GM10266 (cell line): Measurements from ENCODE around the gene EIF4ENIF1.
A peak's percentile ranks its signal among the peaks of the same experiment; 100 is the strongest.

ENCODE experiments used
- DNase-seq: peaks from one replicate; pipeline ENCODE4 v3.0.0; 2012; ENCODE audit errors: extremely low spot score
- CTCF ChIP-seq: IDR thresholded peaks from 2 replicates; pipeline ENCODE4 v1.5.1; 2012; ENCODE audit warnings: mild to moderate bottlenecking, low read depth; ENCODE audit not compliant: control insufficient read depth, insufficient read depth; ENCODE audit errors: missing control alignments

Gene EIF4ENIF1

GRCh38 chr22:31447337-31447736, 42.3 kb downstream of the EIF4ENIF1 start:
- DNase-seq, result no peak
- TF ChIP-seq CTCF, result no peak

DNA sequence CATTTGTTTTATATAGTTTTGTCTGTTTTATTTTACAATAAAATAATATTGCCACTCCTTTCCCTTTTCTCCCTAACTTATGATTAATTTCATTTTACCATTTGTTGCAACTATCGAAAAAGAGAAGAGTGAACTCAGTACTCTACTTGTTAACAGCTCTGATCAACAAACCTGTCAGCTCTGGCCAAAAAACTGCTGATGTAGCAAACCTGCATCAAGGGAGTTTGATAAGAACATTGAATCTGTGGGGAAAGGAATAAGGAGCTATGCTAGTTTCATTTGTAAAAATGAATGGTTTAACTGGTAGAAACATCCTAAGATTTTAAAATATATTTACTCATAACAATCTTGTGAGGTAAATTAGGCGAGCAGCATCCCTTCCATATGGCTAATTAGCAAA, 42.9 kb downstream of the EIF4ENIF1 start:
- no peak for TF ChIP-seq CTCF
- no peak for DNase-seq

- no peak for TF ChIP-seq CTCF
- DNase-seq, result peak; percentile 17
Observed at GRCh38 chr22:31446208-31446607, 43.4 kb downstream of the EIF4ENIF1 start.

- no peak for DNase-seq
- no peak for TF ChIP-seq CTCF
Observed at GRCh38 chr22:31445642-31446041, 44.0 kb downstream of the EIF4ENIF1 start.

DNA sequence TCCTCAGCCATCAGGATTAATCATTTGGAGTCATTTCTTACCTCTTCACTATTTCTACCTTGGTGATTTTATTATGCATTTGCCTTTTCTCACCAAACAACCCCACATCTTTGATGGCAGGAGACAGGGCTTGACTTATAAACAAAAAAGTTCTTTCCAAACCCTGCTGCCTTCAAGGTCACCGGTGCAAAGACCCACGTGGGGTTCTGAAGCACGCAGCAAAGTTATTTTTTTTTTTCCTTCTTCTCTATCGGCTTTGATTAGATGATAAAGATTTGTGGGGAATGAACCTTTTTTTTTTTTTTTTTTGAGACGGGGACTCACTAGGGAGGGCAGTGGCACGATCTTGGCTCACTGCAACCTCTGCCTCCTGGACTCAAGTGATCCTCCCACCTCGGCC, 46.1 kb downstream of the EIF4ENIF1 start:
- DNase-seq, result no peak
- TF ChIP-seq CTCF, result no peak

- no peak for DNase-seq
- TF ChIP-seq CTCF, result no peak
Observed at GRCh38 chr22:31442768-31443489, 46.7 kb downstream of the EIF4ENIF1 start.

DNA sequence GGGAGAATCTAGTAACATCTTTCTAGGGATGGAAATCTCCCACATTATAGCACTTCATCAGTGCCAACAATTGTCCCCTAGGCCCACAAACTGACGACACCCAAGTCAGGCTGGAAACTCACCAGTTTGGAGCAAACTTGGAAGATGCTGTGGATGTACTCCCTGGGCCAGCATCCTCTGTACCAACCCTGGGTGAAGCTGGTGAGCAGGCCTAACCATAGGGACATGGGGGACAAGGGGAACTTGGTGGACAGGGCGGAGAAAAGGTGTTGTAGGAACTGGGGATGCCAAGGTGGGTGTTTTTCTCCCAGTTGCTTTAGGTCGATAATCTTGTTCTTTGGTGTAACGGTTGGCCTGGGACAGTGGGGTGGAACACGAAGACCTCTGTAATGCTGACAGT, 48.0 kb downstream of the EIF4ENIF1 start:
- DNase-seq, result no peak
- no peak for TF ChIP-seq CTCF
